Stimulated activated CD8-positive, alpha-beta memory T cell treated with anti-CD3 and anti-CD28 coated beads, Interleukin-4, amount 100 ng/mL, for 24 hours (primary cell): ENCODE results near the gene ATRNL1.
"Not testable (repeated sequence)": the region's sequence is repeated elsewhere in the genome, so short reads cannot be mapped to it uniquely, and the experiment has no call there.

Experiments used
- DNase-seq: peaks from one replicate; pipeline ENCODE4 v3.0.0-alpha.2; 2020; ENCODE audit warnings: low read depth

The ATRNL1 gene

GRCh38 chr10:115214829-115215228 lies 121.7 kb downstream of the ATRNL1 start:
- DNase-seq: no peak

GRCh38 chr10:115219203-115219602 lies 126.0 kb downstream of the ATRNL1 start:
- DNase-seq: no peak

- DNase-seq: no peak
These were observed 128.9 kb downstream of the ATRNL1 start for GRCh38 chr10:115222039-115222438.

GRCh38 chr10:115239761-115240160 lies 146.6 kb downstream of the ATRNL1 start:
- DNase-seq: no peak

GRCh38 chr10:115250784-115251183 lies 157.6 kb downstream of the ATRNL1 start:
- no peak for DNase-seq

- DNase-seq: not testable (repeated sequence)
These were observed 160.6 kb downstream of the ATRNL1 start for GRCh38 chr10:115253765-115254164.

GRCh38 chr10:115272482-115272881 lies 179.3 kb downstream of the ATRNL1 start:
- DNase-seq: no peak

GRCh38 chr10:115278294-115278693 lies 185.1 kb downstream of the ATRNL1 start:
- no peak for DNase-seq

GRCh38 chr10:115295213-115295805 lies 202.1 kb downstream of the ATRNL1 start:
- no peak for DNase-seq

- no peak for DNase-seq
These were observed 206.9 kb downstream of the ATRNL1 start for GRCh38 chr10:115300080-115300479.

- DNase-seq: not testable (repeated sequence)
These were observed 226.5 kb downstream of the ATRNL1 start for GRCh38 chr10:115319669-115320068.

GRCh38 chr10:115321360-115321759 lies 228.2 kb downstream of the ATRNL1 start:
- no peak for DNase-seq

GRCh38 chr10:115328331-115328730 lies 235.2 kb downstream of the ATRNL1 start:
- DNase-seq: no peak

- no peak for DNase-seq
These were observed 242.2 kb downstream of the ATRNL1 start for GRCh38 chr10:115335366-115335765.

- DNase-seq: no peak
These were observed 262.1 kb downstream of the ATRNL1 start for GRCh38 chr10:115355162-115355760.

GRCh38 chr10:115367920-115368319 lies 274.8 kb downstream of the ATRNL1 start:
- DNase-seq: not testable (repeated sequence)

- no peak for DNase-seq
These were observed 285.9 kb downstream of the ATRNL1 start for GRCh38 chr10:115379064-115379463.

- no peak for DNase-seq
These were observed 291.5 kb downstream of the ATRNL1 start for GRCh38 chr10:115384665-115385064.

GRCh38 chr10:115390607-115391006 lies 297.4 kb downstream of the ATRNL1 start:
- DNase-seq: no peak

- no peak for DNase-seq
These were observed 304.9 kb downstream of the ATRNL1 start for GRCh38 chr10:115398026-115398425.

GRCh38 chr10:115402699-115403098 lies 309.5 kb downstream of the ATRNL1 start:
- no peak for DNase-seq

GRCh38 chr10:115405838-115406237 lies 312.7 kb downstream of the ATRNL1 start:
- DNase-seq: not testable (repeated sequence)

- no peak for DNase-seq
These were observed 316.2 kb downstream of the ATRNL1 start for GRCh38 chr10:115409347-115409746.
